NCI-H446 (cell line): ENCODE results near the gene NR4A1.

ENCODE experiments used
- DNase-seq, 2 experiments: peaks; one replicate each; lab custom pipeline; 2025; lab: John Stamatoyannopoulos, UW

Gene NR4A1

DNA sequence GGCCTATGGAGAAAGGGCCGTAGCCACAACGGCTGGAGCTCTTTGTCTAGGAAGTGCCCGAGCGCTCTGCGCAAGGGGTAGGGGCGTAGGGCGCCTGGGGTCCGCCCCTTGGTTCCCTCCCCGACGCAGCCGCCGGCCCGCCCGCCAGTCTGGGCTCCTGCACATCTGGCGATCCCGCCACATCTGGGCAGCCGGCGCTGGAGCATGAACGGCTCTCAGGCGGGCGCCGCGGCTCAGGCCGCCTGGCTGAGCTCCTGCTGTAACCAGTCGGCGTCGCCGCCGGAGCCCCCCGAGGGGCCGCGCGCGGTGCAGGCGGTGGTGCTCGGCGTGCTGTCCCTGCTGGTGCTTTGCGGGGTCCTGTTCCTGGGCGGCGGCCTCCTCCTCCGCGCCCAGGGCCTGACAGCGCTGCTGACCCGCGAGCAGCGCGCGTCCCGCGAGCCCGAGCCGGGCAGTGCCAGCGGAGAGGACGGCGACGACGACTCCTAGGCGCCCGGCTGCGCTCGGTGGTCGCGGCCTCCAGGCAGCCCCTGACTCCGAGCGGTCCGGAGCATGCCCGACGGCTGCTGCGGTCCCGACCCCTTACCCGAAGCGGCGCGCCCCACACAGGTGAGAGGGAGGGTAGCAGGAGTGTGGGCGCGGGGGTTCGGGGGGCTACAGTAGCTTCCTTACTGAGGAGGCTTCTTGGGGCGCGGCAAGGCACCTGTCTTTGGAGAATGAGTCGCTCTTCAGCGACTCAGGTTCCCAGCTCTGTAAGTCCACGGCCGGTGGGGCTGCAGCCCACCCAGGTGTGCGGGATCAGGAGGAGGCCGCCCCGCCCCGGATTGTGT lies 28.5 kb downstream of the NR4A1 start, which contains the start of gene SMIM41:
TSS of gene SMIM41 (plus strand) at position 129 of the 827 bp plus-strand sequence. CDS start at position 205, 76 bp downstream.
- no peak for DNase-seq

DNA sequence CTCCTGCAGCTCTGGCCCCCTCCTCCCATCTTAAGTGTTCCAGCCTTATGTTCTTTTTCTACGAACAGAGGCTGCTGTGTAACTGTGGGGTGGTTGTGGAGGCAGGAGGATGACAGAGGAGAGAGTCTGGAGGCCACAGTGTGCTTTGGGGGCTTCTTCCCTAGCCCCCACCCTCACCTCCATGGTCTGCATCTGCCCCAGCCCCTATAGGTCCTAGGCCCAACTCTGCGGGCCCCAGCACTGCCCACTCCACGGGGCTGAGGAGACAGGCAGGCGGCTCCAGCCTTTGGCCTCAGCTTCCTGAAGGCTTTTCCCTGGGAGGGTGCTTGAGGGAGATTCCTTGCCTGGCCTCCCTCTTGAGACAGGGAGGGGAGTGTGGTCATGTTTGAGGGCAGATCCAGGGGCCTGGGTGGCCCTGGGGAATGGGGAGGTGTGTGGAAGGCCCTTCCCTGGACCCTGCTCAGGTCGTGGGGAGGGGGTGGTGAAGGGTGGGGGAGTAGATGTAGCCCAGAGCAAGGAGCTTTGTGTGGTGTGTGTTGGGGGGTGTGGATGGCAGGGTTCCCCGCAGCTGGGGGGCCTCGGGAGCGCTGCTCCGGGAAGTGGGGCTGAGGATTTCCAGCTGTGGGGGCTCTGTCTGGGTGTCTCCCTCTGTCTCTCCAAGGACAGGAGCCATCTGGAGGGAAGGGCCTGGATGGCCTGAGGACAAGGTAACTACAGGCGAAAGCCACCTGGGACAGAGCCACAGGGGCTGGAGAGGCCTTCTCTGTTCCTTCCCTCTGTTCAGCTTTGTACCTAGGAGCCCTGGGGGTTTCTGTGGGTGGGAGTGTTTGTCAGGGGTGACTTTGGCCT lies 29.4 kb downstream of the NR4A1 start:
- no peak for DNase-seq

DNA sequence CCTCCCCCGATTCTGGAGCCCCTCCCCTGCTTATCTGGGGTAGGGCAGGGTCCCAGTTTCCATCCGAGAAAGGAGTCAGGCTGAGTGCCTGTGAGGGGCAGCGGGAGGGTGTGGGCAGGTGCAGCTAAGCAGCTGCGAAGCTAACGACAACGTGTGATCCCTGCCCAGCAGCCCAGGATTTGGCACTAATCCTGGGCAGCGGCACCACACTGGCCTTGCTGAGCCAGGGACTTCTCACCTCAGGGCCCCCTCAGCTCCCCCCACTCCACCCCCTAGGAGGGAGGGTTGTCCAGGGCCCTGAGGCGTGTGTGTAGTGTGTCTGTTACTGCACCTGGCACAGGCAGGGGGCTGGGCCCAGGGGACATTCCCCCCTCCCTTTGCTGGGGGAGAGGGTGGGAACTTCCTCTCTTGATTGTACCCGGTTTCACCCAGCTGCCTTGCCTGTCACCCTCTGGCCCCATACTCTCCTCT lies 30.1 kb downstream of the NR4A1 start:
- no peak for DNase-seq

DNA sequence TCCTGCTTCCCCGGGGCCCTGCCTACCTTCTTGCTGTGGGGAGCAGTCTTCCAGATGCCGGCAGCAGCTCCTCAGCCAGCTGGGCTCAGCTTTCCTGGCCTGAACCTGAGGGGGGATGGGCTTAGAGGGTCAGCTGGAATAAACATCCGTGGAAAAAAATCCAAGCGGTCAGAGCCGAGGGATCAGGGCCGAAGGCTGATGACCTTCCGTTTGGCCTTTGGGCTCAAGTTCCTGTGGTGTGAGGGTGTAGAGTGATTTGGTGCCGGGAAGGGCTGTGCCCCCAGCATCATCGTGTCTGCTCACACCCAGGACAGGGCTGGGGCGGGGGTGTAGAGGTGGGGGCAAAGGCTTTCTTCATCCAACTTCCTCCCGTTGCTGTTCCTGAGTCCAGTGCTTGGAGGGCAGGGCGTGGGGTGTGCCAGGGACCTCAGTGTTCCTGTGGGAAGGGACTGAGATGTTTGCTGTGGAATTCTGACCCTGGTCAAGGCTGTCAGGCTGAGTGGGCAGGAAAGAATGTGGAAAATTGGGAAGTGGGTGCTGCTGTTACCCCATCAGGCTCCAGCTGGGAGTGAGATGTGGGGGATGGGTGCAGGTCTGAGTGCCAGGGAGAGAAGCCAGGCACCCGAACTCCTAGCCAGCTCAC lies 30.9 kb downstream of the NR4A1 start:
- no peak for DNase-seq

DNA sequence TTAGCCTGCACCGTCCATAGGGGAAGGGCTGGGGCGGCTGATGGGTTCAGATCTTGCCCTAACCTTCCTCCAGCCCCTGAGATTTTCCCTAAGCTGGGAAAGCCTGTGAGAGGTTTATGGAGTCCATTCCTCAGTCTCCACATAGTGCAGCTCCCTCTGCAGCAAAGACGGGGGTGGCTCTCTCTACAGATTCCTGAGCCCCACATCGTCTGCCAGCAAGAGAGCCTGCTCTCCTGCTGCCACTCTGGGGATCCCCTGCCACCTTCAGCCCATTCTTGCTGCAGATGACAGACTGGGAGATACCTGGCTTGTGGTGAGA lies 31.4 kb downstream of the NR4A1 start:
- DNase-seq: no peak

DNA sequence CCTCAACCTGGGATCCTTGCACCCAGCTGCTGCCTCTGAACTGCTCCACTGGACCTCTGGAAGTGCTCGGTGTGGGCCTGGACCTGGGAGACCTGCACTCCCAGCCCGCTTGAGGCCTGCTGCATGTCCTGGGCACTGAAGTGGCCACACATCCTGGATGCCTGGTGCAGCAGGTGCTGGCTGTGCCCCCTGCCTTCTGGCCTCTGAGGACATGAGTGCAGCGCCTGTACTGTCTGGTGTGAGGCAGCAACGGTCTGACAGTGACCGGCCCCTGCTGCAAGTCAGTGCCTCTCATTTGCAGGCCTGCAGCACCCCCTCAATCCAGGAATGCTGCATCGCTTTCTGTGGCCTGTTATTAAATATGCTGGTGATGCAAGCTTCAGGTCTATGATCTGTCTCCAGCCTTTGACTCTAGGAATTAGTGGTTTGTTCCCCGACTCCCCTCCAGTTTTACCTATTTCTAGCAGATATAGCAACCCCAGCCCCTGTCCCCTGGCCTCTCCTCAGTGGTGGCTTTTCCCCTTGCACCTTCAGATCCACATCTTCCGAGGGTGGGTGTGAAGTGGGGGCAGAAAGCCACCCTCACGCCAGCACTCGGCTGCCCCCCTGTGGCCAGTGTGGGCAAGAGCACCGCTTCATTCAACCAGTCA lies 31.9 kb downstream of the NR4A1 start:
- DNase-seq: peak in 1 of 2 experiments; percentile 56

DNA sequence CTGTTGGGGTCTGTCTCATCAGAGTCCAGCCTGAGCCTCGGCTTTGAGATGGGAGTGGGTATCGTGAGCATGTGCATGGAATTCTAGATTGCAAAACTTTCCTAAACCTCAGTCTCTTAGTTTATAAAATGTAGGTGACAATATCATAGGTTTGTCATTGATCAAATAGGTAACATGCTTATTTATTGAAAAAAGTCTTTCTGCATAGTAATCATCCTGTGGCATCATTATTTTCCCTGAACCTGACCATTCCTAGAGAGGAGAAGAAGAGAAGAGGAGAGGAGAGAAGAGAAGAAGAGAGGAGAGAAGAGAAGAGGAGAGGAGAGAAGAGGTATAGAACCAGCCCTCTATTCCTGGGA lies 32.4 kb downstream of the NR4A1 start:
- DNase-seq: no peak

DNA sequence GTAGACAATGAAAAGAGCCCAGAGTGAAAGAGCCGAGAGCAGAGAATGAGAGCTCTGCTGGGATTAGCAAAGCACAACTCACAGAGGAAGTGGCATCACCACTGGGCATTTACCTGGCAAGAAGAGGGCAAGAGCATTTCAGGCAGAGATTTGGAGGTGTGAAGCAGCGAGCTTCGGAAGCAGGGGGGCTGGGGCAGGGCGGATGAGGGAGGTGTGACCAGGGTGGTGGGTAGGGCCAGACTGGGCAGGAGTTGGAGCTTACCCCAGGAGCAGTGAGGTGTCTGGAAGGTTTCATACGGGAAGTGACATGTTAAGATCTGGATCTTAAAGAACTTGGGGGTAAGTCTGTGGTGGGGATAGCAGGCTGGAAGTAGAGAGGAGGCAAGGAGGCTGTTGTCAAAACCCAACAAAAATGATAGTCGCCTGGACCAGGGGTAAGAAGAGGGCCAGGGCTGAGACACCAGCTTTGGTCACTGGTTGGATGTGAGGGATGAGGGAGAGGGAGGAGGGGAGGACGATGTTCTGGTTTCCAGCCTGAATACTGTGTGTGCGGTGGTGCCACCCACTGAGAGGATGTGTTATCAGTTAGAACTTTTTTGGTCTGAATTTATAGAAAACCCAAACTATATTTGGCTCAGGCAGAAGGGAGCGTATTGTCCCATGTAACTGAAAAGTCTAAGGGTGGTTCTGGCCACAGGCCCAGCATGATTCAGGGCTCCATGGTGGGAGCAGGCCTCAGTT lies 33.4 kb downstream of the NR4A1 start:
- no peak for DNase-seq

DNA sequence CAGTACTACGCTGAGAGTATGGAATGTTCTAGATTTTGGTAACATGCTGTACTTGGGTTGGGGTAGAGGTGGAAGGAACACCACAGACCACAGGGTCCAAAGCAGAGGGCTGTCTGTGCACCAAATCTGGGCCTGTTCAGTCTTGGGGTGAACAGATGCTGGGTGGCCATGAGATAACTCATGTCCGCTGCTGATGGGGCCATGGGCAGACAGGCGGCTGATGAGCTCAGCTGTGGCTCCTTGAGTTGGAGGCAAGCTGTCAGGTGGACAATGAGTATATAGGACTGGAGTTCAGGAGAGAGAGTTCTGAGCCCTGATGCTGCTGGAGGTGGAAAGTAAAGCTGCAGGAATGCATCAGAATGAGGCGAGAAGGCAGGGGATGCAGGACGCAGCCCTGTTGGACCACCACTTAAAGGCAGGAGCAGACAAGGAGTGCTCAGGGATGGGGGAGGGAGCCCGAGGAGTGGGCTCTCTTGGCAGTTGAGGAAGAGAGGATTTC lies 34.5 kb downstream of the NR4A1 start:
- no peak for DNase-seq

DNA sequence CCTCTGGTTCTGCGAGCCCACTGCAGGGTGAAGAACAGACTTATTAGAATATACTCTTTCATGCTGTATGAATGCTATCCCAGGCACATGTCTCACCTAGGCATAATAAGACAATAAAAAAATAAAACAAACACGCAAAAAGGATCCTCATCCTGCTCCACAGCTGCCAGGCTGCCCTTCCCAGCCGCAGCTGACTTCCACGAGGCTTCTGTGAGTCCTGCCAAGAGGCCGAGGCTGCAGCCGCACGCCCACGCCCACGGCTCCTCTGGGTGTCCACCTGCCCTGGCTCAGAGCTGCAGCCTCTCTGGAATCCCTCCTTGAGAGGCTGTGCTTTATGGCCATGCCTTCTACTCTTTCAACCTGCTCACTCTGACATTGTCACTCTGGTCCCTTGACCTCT lies 35.1 kb downstream of the NR4A1 start:
- no peak for DNase-seq

DNA sequence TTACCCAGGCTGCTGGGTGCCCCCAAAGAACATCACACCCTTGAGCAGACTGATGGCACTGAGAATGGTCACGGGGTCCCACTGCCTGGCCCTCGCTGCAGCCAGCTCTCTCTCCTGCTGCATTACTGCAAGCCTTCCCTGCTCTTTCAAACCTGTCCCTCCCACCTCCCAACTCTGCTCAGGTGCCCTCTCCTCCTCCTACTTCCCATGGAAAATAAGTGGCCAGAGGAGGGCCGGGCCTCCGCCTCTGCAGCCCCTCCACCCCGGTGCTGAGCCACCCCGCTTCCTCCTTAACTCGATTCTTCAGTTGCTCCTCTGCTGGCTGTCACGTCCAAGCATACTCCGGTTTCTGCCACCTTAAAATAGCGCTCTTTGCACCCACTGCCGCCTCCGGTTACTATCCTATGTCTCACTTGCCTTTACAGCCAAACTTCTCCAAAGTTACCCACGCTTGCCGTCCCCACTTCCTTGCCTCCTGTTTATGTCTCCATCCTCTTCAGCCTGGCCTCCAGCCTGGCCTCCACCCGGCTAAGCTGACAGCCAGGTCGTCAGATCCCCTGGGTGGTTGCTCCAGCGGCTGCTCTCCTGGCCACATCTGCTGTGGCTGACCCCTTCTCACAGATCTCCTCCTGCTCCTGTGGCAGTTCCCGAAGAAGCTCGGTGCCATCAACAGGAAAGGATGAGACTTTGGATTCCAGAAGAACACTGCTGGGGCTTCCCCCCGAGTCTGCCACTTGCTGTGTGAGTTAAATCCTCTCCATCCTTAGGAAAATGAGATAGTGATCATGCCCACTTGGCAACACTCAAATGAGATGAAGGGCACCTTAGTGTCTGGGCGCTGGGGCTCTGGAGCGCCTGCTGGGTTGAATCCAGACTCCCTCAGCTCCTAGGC lies 35.9 kb downstream of the NR4A1 start:
- DNase-seq: no peak

DNA sequence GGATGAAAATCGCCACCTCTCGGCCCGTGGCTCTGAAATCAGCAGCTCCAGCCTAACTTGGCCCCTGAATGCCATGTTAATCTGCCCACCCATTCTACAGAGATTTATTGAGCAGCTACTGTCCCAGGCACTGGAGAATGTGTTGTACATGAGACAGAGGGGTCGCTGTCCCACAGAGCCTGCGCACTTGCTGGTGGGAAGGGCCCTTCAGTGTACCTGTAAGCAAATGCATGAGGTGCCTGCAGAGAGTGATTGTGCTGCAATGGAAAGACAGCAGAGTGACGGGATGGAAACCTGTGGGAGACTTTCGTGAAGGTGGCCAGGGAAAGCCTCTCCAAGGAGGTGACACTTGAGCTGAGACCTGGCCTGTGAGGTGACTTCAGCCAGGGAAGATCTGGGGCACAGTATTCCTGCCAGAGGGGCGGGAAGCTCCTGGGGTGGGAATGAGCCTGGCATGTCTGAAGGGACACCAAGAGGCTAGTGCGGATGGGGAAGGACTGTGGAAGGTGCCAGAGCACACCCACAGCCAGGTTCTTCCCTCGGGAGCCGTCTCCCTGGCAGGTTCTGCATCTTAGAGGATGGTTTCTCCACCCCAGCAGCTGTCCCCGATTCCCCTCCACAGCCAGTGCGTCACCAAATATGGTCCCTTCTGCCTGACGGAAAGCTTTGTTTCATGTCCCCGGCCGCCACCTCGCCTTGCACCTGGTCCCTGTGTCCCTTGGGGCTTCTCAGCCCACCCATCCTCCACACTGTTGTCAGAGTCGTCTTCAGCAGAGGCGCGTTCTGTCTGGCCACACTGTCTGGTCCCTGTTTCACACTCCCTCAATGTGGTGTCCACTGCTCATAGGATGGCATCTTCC lies 36.9 kb downstream of the NR4A1 start:
- no peak for DNase-seq

DNA sequence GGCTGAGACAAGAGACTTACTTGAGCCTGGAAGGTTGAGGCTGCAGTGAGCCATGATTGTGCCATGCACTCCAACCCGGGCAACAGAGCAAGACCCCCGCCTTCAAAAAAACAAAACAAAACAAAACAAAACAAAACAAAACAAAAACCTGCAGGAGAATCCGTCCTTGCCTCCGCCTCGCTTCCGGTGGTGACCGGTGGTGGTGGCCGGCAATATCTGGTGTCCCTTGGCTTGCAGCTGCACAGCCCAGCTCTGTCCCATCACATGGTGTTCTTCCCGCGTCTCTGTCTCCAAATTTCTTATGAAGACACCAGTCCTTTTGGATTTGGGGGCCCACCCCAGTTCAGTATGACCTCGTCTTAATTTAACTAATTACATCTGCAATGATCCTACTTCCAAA lies 38.2 kb downstream of the NR4A1 start:
- no peak for DNase-seq

DNA sequence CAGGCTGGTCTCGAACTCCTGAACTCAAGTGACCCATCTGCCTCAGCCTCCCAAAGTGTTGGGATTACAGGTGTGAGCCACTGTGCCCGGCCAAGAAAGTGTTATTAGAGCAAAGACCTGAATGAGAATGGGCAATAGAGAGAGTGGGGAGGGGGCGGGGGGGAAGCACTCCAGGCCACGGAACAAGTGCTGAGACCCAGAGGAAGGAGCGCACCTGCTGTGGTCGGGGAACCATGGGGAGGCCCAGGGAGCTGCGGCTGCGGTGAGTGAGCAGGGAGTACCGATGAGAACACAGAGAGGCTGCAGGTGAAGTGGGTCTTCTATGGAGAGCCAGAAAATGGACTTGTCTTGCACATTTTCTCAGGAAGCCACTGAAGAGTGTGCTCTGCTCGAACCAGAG lies 39.0 kb downstream of the NR4A1 start:
- DNase-seq: no peak

DNA sequence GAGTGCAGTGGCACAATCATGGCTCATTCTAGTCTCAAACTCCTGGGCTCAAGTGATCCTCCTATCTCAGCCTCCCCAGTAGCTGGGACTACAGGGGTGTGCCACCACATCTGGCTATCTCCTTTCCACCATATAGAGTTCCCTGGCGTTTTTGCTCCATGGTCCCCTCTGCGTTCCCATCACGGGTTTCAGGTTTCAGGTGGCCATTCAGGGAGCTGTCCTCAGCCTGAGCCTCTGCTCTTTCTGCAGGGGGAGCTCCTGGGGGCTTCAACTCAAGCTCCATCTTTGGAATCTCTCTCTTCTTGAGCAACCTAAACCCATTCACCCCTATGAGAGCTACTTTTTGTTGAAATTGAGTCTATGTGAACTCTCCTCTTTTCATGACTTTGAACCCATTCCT lies 39.8 kb downstream of the NR4A1 start:
- no peak for DNase-seq

DNA sequence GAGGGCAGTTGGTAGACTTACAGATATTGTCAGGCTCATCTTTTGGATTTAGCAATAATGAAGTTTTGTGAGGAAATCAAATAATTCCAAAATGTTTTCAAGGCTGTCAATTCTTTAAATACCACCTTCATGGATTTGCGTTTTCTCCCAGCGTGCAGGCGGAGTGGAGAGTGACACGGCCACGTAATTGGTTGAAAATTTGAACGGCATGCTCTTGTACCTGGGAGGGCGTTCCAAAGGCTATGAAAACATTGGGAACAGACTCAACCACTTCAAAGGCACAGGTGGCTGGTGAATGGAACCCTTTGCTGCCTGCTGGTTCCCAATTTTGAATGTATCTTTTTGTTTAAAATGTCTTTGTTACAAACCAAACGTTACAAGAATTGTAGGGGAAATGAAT lies 40.6 kb downstream of the NR4A1 start:
- no peak for DNase-seq

DNA sequence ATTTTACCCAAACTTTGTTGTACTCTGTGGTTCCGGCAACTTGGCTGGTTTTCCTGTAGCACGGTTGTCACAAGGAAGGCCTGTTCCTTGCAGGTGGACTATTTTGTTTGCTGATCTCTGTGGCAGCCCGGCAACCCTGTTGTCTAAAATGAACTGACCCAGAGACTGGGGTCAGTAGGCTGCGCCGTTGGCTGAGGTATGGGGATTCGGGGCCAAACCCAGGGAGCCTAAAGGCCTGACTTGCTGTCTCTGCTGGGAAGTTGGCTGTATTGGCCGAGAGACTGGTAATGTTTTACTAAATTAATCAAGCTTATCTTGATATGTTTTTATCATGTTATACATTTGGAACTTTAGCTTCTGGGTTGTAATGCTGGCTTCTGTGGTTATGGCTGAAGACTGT lies 42.1 kb downstream of the NR4A1 start:
- no peak for DNase-seq

DNA sequence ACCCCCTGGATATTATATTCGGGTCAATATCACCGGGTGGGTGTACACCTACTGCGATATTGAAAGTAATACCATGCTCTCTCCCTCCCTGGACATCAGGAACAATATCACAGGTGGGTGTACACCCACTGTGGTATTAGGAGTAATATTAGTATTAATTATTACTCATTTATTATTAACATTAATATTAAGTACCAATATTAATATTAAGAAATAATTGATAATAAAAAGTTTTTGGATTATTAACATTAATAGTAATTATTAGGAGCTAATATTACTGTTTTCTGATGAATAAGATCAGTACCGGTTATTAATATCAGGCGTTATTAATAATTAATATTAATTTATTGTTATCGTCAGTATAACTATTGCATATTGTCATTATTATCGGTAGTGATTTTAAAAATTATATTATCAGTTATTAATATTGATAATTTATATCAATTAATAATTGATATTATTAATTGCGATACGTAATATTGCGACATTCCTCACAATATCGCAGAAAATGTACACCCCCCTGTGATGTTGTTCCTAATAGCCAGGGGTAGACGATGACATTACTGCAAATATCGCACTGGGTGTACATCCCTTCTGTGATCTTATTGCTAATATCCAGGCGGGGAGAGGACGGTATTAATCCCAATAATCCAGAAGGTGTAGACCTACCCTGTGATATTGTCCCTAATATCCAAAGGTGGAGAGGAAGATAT lies 45.2 kb downstream of the NR4A1 start:
- DNase-seq: no peak
